Endothelial cell (in vitro differentiated cells): ENCODE data around the gene CYTH4. TPM values are rescaled to one million over a fixed set of nuclear protein-coding genes. Genes with fewer than 3 reads are reported as not detected.

Experiments used
- DNase-seq: peaks from one replicate; pipeline ENCODE4 v3.0.0; 2021; ENCODE audit warnings: low spot score
- H3K27ac Mint-ChIP-seq: one replicate; pipeline ENCODE4 v1.8.0; 2021; ENCODE audit warnings: mixed read lengths, inconsistent platforms; ENCODE audit not compliant: unreplicated experiment
- H3K27me3 Mint-ChIP-seq: one replicate; pipeline ENCODE4 v1.8.0; 2021; ENCODE audit warnings: mild to moderate bottlenecking, moderate library complexity, mixed read lengths, inconsistent platforms; ENCODE audit not compliant: unreplicated experiment
- H3K36me3 Mint-ChIP-seq: one replicate; pipeline ENCODE4 v1.8.0; 2021; ENCODE audit warnings: mild to moderate bottlenecking, low read depth, mixed read lengths, inconsistent platforms; ENCODE audit not compliant: unreplicated experiment
- H3K4me1 Mint-ChIP-seq: one replicate; pipeline ENCODE4 v1.8.0; 2021; ENCODE audit warnings: mild to moderate bottlenecking, mixed read lengths, inconsistent platforms; ENCODE audit not compliant: unreplicated experiment
- H3K4me3 Mint-ChIP-seq: one replicate; pipeline ENCODE4 v1.8.0; 2021; ENCODE audit warnings: mild to moderate bottlenecking, mixed read lengths, inconsistent platforms; ENCODE audit not compliant: unreplicated experiment
- H3K9me3 Mint-ChIP-seq: one replicate; pipeline ENCODE4 v1.8.0; 2021; ENCODE audit warnings: mixed read lengths, inconsistent platforms; ENCODE audit not compliant: unreplicated experiment
- total RNA-seq: library from RNA; stranded (reverse); fragmentation: NEBNext Ultra II Directional; extraction: Animal tissue kit (Norgen Biotek cat#: 25700); gene quantifications from one replicate; pipeline ENCODE4 v1.2.1, GENCODE V29; 2021; ENCODE audit not compliant: unreplicated experiment
- TF ChIP-seq, protein P1 (sequence below): fragments of 200-600 bp; sonication (generic); IDR thresholded peaks from one replicate; pipeline ENCODE4 v1.5.0; 2021; ENCODE audit warnings: antibody characterized with exemption; ENCODE audit not compliant: unreplicated experiment

The CYTH4 gene
- total RNA-seq, 1 donor from 2014 or later, result 0.33 TPM

DNA sequence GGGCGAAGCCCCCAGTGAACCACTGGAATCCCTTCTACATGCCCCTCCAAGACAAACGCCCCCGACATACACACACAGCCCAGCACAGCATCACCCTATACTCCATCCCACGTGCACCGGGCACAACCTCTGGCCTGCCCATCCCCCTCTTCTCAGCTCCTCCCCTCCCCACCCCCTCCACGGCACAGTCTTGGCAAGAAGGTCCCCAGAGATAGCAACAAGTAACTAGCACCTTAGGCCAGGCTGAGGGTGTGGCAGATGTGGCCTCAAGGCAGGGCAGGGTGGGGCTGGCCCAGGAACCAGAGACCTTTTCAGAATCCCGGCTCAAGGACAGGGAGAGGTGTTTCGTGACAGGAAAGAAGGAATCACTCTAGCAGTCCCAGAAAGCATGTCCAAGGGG, 54.3 kb downstream of the CYTH4 start:
- TF ChIP-seq, protein P1, sequence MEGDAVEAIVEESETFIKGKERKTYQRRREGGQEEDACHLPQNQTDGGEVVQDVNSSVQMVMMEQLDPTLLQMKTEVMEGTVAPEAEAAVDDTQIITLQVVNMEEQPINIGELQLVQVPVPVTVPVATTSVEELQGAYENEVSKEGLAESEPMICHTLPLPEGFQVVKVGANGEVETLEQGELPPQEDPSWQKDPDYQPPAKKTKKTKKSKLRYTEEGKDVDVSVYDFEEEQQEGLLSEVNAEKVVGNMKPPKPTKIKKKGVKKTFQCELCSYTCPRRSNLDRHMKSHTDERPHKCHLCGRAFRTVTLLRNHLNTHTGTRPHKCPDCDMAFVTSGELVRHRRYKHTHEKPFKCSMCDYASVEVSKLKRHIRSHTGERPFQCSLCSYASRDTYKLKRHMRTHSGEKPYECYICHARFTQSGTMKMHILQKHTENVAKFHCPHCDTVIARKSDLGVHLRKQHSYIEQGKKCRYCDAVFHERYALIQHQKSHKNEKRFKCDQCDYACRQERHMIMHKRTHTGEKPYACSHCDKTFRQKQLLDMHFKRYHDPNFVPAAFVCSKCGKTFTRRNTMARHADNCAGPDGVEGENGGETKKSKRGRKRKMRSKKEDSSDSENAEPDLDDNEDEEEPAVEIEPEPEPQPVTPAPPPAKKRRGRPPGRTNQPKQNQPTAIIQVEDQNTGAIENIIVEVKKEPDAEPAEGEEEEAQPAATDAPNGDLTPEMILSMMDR, result no peak
- H3K27me3 Mint-ChIP-seq, result peaks cover 18% of the 10 kb centered on the region
- H3K36me3 Mint-ChIP-seq, result no peaks in the 10 kb centered on the region
- no peaks in the 10 kb centered on the region for H3K9me3 Mint-ChIP-seq
- DNase-seq, result no peak
- no peak overlapping the region for H3K4me3 Mint-ChIP-seq
- H3K27ac Mint-ChIP-seq, result no peak overlapping the region
- no peaks in the 10 kb centered on the region for H3K4me1 Mint-ChIP-seq

DNA sequence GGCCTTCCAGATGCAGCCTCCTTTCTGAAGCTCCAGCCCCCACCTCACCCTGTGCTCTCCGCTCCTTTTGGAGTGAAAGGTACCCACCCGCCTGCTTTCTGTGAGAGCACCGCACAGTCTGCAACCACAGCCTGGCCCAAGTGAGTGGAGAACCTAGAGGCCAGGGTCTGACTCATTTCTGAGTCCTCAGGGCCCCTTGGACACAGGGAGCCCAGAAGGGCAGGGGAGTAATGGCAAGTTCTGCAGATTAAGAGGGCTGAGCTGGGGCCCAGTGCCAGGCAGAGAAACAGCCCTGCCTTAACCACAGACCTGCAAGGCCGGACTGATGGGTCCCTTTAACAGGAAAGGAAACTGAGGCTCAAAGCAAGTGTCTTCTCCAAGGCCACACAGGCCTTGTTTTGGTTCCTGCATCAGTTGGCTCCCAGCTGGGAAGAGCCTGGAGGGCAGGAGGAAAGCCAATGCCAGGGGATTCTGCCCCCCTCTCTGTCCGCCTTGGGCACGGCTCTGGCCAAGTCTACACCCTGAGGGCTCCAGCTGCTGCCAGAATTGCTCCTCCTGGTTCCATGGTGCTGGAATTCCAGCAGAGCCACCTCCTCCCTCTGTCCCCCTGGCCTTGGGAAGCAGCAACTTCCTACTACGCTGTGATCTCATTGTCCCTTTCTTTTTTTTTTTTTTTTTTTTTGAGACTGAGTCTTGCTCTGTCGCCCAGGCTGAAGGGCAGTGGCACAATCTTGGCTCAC, 55.1 kb downstream of the CYTH4 start:
- TF ChIP-seq, protein P1, result no peak
- Mint-ChIP-seq H3K4me1 (no peaks in the 10 kb centered on the region), H3K4me3 (no peak overlapping the region), H3K36me3 (no peaks in the 10 kb centered on the region), H3K27ac (no peak overlapping the region), H3K27me3 (peaks cover 18% of the 10 kb centered on the region), H3K9me3 (no peaks in the 10 kb centered on the region)
- no peak for DNase-seq

- Mint-ChIP-seq H3K36me3 (no peaks in the 10 kb centered on the region), H3K9me3 (no peaks in the 10 kb centered on the region), H3K4me1 (no peaks in the 10 kb centered on the region), H3K4me3 (no peak overlapping the region), H3K27ac (no peak overlapping the region), H3K27me3 (peaks cover 15% of the 10 kb centered on the region)
- TF ChIP-seq, protein P1, result no peak
- DNase-seq, result no peak
Observed at GRCh38 chr22:37338539-37339246, 56.4 kb downstream of the CYTH4 start.

- Mint-ChIP-seq H3K27ac (no peak overlapping the region), H3K4me1 (peaks cover 6% of the 10 kb centered on the region), H3K9me3 (no peaks in the 10 kb centered on the region), H3K4me3 (no peak overlapping the region), H3K36me3 (no peaks in the 10 kb centered on the region), H3K27me3 (peaks cover 10% of the 10 kb centered on the region)
- DNase-seq, result no peak
- TF ChIP-seq, protein P1, result no peak
Observed at GRCh38 chr22:37340331-37341262, 58.3 kb downstream of the CYTH4 start.
